KBM-7 (cell line): Measurements from ENCODE around the gene ATRX.
"Not testable (repeated sequence)": the region's sequence is repeated elsewhere in the genome, so short reads cannot be mapped to it uniquely, and the experiment has no call there.

ENCODE experiments used
- DNase-seq: peaks from one replicate; pipeline ENCODE4 v3.0.0-alpha.2; 2015
- in situ Hi-C: fragments of 300-500 bp; cut with MboI; formaldehyde crosslinking; loops from 2 replicates; pipeline ENCODE4 v1.14.3; 2020; ENCODE audit warnings: low sequenced_read_pairs, low pct_unique_long_range_greater_than_20kb, mixed read lengths

The ATRX gene

DNA sequence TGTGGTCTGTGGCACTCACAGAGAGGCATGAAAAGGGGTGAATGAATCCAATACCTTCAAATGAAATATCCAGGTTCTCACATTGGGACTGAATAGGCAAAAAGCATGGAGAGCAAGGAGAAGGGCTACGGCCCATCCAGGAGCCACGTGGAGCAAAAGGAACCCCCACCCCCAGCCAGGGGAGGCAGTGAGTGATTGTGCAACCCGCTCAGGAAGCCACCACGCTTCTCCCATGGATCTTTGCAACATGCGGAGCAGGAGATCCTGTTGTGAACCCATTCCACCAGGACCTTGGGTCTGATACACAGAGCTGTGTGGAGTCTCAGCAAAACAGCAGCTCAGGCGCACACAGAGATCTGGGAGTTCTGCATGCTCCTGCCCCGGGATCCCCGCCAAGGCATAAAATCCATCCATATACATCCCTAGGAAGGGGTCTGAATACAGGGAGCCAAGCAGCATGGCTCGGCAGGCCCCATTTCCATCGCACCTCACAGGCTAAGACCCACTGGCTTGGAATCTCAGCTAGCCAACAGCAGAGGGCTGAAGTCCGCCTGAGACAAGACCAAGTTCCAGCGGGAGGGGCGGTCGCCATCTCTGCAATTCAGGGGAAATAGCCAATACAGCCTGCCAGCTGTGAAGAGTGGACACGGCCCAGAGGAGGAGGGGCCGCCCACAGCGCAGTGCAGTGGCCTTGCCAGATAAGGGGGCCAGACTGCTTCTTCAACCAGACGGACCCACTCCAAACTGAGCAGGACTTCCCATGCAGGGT, 258.6 kb downstream of the ATRX start:
- DNase-seq, result no peak
- in situ Hi-C loops, result no loop called here

DNA sequence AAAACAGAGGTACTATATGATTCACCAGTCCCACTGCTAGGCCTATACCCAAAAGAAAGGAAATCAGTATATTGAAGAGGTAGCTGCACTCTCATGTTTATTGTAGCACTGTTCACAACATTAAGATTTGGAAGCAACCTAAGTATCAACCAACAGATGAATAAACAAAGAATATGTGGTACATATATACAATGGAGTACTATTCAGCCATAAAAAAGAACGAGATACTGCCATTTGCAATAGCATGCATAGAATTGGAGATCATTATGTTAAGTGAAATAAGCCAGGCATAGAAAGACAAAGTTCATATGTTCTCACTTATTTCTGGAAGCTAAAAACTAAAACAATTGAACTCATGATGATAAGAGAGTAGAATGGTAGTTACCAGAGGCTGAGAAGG, 266.3 kb downstream of the ATRX start:
- DNase-seq, result no peak
- in situ Hi-C loops, result no loop called here

DNA sequence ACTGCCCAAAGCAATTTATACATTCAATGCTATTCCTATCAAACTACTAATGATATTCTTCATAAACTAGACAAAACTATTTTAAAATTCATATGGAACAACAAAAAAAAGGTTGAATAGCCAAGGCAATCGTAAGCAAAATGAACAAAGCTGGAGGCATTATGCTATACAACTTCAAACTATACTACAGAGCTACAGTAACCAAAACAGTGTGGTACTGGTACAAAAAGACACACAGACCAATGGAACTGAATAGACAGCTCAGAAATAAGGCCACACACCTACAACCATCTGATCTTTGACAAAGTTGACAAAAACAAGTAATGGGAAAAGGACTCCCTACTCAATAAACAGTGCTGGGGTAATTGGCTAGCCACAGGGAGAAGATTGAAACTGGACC, 271.8 kb downstream of the ATRX start:
- in situ Hi-C loops, result no loop called here
- no peak for DNase-seq

DNA sequence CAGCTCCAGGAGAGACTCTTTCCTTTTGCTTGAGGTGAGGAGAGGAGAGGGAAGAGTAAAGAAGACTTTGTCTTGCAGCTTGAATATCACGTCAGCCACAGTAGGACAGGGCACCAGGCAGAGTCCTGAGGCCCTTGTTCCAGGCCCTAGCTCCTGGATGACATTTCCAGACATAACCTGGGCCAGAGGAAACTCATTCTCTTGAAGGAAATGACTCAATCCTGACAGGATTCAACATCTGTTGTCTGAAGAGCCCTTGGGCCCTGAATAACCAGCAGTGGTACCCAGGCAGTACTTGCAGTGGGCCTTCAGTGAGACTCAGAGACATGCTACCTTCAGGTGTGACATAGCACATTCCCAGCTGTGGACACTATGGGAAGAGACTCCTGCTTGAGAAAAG, 276.0 kb downstream of the ATRX start:
- in situ Hi-C loops, result no loop called here
- no peak for DNase-seq

DNA sequence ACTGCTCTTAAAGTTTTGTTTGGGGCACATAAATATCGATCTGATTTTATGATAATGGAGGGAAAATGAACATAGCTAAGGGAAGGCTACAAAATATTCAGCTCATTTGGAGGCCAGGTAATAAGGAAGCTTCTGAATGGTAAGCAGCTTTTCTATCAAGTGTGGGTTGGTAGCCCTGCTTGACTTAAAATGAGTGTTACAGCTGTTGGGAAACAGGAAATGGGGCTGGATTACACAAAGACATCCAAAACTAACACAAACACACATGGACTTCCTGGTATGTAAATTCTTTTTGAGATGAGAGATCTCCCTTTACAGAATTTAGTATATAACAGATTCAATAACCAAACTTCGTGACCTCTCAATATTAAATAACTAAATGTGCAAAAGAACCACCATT, 280.8 kb downstream of the ATRX start:
- peak; percentile 53 for DNase-seq
- in situ Hi-C loops, result no loop called here

DNA sequence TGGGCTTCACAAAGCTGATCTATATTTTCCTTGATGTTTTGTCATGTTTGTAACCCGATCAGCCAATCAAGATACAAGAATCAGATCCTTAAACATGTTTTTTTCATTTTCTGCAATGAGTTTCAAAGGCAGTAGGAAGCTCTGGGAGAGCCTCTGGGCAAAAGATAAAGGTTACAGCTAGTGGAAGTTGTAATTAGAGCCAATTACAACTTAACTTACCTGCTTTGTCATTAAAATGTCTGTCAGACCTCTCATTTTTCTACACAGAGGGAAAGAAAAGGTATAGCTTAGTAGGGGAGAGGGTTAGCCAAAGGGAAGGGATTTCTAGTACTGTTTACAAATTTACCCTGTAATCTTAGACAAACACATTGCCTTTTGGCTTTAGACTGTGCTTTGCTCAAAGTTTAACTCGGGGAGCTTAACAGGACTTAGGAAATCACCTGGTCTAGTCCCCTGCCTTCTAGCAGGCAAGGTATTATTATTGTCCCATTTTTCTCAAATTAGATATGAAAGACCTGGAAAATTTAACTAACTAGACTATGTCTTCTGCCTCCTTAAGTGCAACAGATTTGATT, 283.0 kb downstream of the ATRX start:
- DNase-seq, result peak; percentile 3
- in situ Hi-C loops, result no loop called here

DNA sequence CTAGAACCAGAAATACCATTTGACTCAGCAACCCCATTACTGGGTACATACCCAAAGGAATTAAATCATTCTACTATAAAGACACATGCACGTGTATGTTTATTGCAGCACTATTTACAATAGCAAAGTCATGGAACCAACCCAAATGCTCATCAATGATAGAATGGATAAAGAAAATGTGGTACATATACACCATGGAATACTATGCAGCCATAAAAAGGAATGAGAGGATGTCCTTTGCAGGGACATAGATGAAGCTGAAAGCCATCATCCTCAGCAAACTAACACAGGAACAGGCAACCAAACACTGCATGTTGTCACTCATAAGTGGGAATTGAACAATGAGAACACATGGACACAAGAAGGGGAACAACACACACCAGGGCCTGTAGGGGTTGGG, 285.9 kb downstream of the ATRX start:
- in situ Hi-C loops, DNase-seq: not testable (repeated sequence)

DNA sequence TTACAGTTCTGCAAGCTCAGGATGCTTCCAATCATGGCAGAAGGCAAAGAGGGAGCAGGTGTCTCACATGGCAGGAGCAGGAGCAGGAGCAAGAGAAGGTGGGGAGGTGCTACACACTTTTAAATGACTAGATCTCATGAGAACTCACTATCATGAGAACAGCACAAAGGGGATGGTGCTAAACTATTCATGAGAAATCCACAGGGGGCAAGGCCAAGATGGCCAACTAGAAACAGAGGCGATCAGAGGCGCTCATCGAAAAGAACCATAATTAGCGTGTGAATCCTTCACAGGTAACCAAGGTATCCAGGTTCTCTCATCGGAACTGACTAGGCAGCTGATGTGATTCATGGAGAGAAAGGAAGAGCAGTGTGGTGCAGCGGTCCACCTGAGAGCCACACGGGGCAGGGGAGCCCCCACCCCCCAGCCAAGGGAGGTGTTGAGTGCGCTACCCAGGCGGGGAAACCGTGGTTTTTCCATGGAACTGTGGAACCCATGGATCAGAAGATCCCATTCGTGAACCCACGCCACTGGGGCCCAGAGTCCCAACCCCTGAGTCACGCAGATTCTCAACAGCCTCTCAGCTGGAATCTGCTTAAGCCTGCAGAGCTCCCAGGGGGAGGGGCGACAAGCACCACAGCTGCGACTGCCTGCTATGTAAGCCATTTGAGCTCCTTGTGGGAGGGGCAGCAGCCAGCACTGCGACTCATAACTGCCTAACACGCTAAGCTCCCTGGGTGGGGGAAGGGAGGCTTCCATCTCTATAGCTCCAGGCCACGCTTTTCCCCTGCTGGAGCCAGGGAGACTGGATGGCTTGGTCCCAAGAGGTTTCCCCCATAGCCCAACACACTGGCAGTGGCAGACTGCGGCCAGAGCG, 292.1 kb downstream of the ATRX start:
- no peak for DNase-seq

DNA sequence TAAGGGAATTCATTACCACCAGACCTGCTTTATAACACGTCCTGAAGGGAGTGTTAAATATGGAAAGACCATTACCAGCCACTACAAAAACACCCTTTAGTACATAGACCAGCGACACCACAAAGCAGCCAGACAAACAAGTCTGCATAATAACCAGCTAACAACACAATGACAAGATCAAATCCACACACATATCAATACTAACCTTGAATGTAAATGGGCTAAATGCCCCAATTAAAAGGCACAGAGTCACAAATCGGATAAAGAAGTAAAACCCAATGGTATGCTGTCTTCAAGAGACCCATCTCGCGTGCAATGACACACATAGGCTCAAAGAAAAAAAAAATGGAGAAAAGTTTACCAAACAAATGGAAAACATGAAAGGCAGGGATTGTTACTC, 302.0 kb downstream of the ATRX start:
- in situ Hi-C loops, result no loop called here
- DNase-seq, result no peak

More for the DNA sequence above, 292.1 kb downstream of the ATRX start:
- in situ Hi-C loops, result no loop called here

DNA sequence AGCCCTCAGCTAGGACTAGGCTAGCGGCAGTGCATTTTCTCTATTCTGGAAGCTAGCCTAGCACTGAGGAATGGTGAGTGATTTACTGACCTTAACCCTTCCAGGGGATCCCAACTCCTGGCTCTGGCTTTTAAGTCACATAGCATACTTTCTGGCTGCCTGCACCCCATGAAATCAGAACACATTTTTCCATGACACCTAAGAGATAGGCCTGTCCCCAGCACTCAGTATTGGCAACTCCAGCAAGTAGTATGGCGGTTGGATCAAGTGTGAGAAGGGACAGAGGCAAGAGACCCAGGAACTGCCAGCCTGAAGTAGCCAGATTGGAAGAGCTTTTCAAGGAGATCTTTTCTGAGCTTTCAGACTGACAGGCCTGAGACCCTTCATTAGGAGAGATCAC, 330.6 kb downstream of the ATRX start:
- DNase-seq, result no peak

More for the DNA sequence above, 330.6 kb downstream of the ATRX start:
- in situ Hi-C loops, result no loop called here
